Suprapubic skin (tissue), 4 donors: ENCODE results near the gene RASAL1. TPM values are rescaled to one million over a fixed set of nuclear protein-coding genes. Genes with fewer than 3 reads are reported as not detected.

Experiments used
- DNase-seq, 2 donors: peaks; one replicate each; pipeline ENCODE4 v3.0.0-alpha.2; 2019; ENCODE audit warnings: low spot score in 2 of 2
- H3K27ac ChIP-seq: fragments of 200-600 bp; sonication (generic); one replicate; pipeline ENCODE4 v1.5.1; 2019
- H3K27me3 ChIP-seq: fragments of 200-600 bp; sonication (generic); one replicate; pipeline ENCODE4 v1.5.1; 2019
- H3K36me3 ChIP-seq: fragments of 200-600 bp; sonication (generic); one replicate; pipeline ENCODE4 v1.5.1; 2019
- H3K4me1 ChIP-seq: fragments of 200-600 bp; sonication (generic); one replicate; pipeline ENCODE4 v1.5.1; 2019
- H3K4me3 ChIP-seq: fragments of 200-600 bp; sonication (generic); one replicate; pipeline ENCODE4 v1.5.1; 2019; ENCODE audit warnings: mild to moderate bottlenecking
- H3K9me3 ChIP-seq: fragments of 200-600 bp; sonication (generic); one replicate; pipeline ENCODE4 v1.5.1; 2019
- CTCF ChIP-seq, 2 donors: fragments of 200-600 bp in 1 of 2; fragments of 450-650 bp in 1 of 2; sonication (generic) in 1 of 2; IDR thresholded peaks; one replicate each; pipeline ENCODE4 v1.5.1; 2016 to 2019; ENCODE audit warnings: antibody characterized with exemption in 2 of 2, mild to moderate bottlenecking in 1 of 2, moderate library complexity in 1 of 2
- EP300 ChIP-seq: sonication (generic); formaldehyde crosslinking; IDR thresholded peaks from one replicate; pipeline ENCODE4 v1.6.1; 2017; ENCODE audit warnings: antibody characterized with exemption
- POLR2A ChIP-seq, 2 donors: fragments of 450-650 bp; IDR thresholded peaks; one replicate each; pipeline ENCODE4 v1.6.1; 2017; ENCODE audit warnings: antibody characterized with exemption in 2 of 2, mild to moderate bottlenecking in 2 of 2, moderate library complexity in 2 of 2
- POLR2AphosphoS5 ChIP-seq, 3 donors: sonication (generic); formaldehyde crosslinking; IDR thresholded peaks; one replicate each; pipeline ENCODE4 v1.6.1; 2017; ENCODE audit warnings: antibody characterized with exemption in 3 of 3
- WGBS: methylation state at CpG from one replicate; pipeline ENCODE4 v1.1.5; 2018; 5-methylcytosine and 5-hydroxymethylcytosine counted together
- total RNA-seq, 4 donors: library from RNA; depleted of rRNA; stranded (reverse); fragments of >200 nt; gene quantifications; one replicate each; pipeline ENCODE4 v1.1.0, GENCODE V29; 2016

RASAL1 gene
- total RNA-seq, 4 donors from 2014 or later, result 19.8 to 39.0 (median 32.5) TPM

GRCh38 chr12:113058553-113058952 lies 77.0 kb downstream of the RASAL1 start:
- Histone ChIP-seq H3K4me1 (peaks cover 13% of the 10 kb centered on the region), H3K27ac (no peak overlapping the region), H3K36me3 (no peaks in the 10 kb centered on the region), H3K4me3 (no peak overlapping the region), H3K9me3 (no peaks in the 10 kb centered on the region), H3K27me3 (peaks cover 52% of the 10 kb centered on the region)
- WGBS, result 92% methylated on average over 1 of the region's 1 CpG
- DNase-seq, result no peak
- no peak for TF ChIP-seq POLR2AphosphoS5 (IDR thresholded peaks at IDR 0.05)

- no peak for DNase-seq
- 91% methylated on average over 7 of the region's 44 CpGs for WGBS
- Histone ChIP-seq H3K27me3 (peaks cover 44% of the 10 kb centered on the region), H3K4me1 (peaks cover 13% of the 10 kb centered on the region), H3K4me3 (peak overlapping the region; percentile 67), H3K9me3 (no peaks in the 10 kb centered on the region), H3K27ac (no peak overlapping the region), H3K36me3 (no peaks in the 10 kb centered on the region)
- TF ChIP-seq POLR2AphosphoS5 (IDR thresholded peaks at IDR 0.05), result no peak
- TF ChIP-seq CTCF (IDR thresholded peaks at IDR 0.05), result no peak
- TF ChIP-seq POLR2A (IDR thresholded peaks at IDR 0.05), result no peak
- TF ChIP-seq EP300, result no peak
These were observed 77.7 kb downstream of the RASAL1 start for GRCh38 chr12:113057565-113058485.

GRCh38 chr12:113056631-113057488 lies 78.7 kb downstream of the RASAL1 start, which contains the start of gene DTX1:
TSS of gene DTX1 (plus strand) at chr12:113056730. CDS start at chr12:113058193, 1,463 bp downstream.
- Histone ChIP-seq H3K4me3 (peak within 1 kb of the TSS; percentile 67), H3K27ac (peak within 1 kb of the TSS; percentile 51), H3K4me1 (peaks cover 13% of the 10 kb centered on the region), H3K27me3 (peaks cover 46% of the 10 kb centered on the region), H3K36me3 (no peaks in the 10 kb centered on the region), H3K9me3 (no peaks in the 10 kb centered on the region)
- no peak for DNase-seq
- TF ChIP-seq EP300, result no peak
- no peak for TF ChIP-seq POLR2A (IDR thresholded peaks at IDR 0.05)
- WGBS, result 0% methylated on average over 3 of the region's 94 CpGs

GRCh38 chr12:113056381-113056630 lies 79.3 kb downstream of the RASAL1 start:
- peak overlapping the region; percentile 67 for H3K4me3 ChIP-seq
- 11% methylated on average over 3 of the region's 8 CpGs for WGBS
- H3K4me1 ChIP-seq, result peaks cover 13% of the 10 kb centered on the region
- no peak overlapping the region for H3K27ac ChIP-seq
- no peaks in the 10 kb centered on the region for H3K9me3 ChIP-seq
- no peaks in the 10 kb centered on the region for H3K36me3 ChIP-seq
- H3K27me3 ChIP-seq, result peaks cover 46% of the 10 kb centered on the region
- DNase-seq, result no peak
- no peak for TF ChIP-seq POLR2A (IDR thresholded peaks at IDR 0.05)
- TF ChIP-seq CTCF (IDR thresholded peaks at IDR 0.05), result no peak
- no peak for TF ChIP-seq POLR2AphosphoS5 (IDR thresholded peaks at IDR 0.05)
- no peak for TF ChIP-seq EP300

- Histone ChIP-seq H3K27ac (no peak overlapping the region), H3K27me3 (peaks cover 46% of the 10 kb centered on the region), H3K4me3 (peak overlapping the region; percentile 67), H3K4me1 (peaks cover 13% of the 10 kb centered on the region), H3K36me3 (no peaks in the 10 kb centered on the region), H3K9me3 (no peaks in the 10 kb centered on the region)
- WGBS, result 50% methylated on average over 9 of the region's 13 CpGs
- TF ChIP-seq POLR2A (IDR thresholded peaks at IDR 0.05) (no peak), POLR2AphosphoS5 (IDR thresholded peaks at IDR 0.05) (no peak), CTCF (IDR thresholded peaks at IDR 0.05) (no peak), EP300 (no peak)
- no peak for DNase-seq
These were observed 79.8 kb downstream of the RASAL1 start for GRCh38 chr12:113055594-113056380.
